Neural cell (in vitro differentiated cells): ENCODE data around the gene GLIS2. TPM values are rescaled to one million over a fixed set of nuclear protein-coding genes. Genes with fewer than 3 reads are reported as not detected.

ENCODE experiments used
- H2AFZ ChIP-seq: fragments of 200-600, 300-800 bp; sonication (generic), shearing (Covaris generic); 2 replicates; pipeline ENCODE4 v1.6.0; 2014; ENCODE audit warnings: low read depth, mild to moderate bottlenecking, antibody characterized with exemption, low read length, moderate library complexity
- H3F3A ChIP-seq: fragments of 200-600 bp; shearing (Covaris generic); 2 replicates; pipeline ENCODE4 v1.6.1; 2016; ENCODE audit warnings: mild to moderate bottlenecking, moderate library complexity, mixed read lengths, antibody characterized with exemption, low read length; ENCODE audit not compliant: insufficient read depth, poor library complexity, severe bottlenecking
- H3K27ac ChIP-seq: fragments of 200-600, 300-800 bp; sonication (generic), shearing (Covaris generic); 2 replicates; pipeline ENCODE4 v1.5.1; 2014; ENCODE audit warnings: mild to moderate bottlenecking, low read length, moderate library complexity
- H3K27me3 ChIP-seq: fragments of 300-800, 200-600 bp; sonication (generic), shearing (Covaris generic); 2 replicates; pipeline ENCODE4 v1.6.0; 2014; ENCODE audit warnings: mild to moderate bottlenecking, low read depth, low read length, moderate library complexity; ENCODE audit not compliant: insufficient read depth
- H3K36me3 ChIP-seq: fragments of 300-800, 200-600 bp; sonication (generic), shearing (Covaris generic); 2 replicates; pipeline ENCODE4 v1.5.1; 2014; ENCODE audit warnings: mild to moderate bottlenecking, antibody characterized with exemption, low read length, moderate library complexity; ENCODE audit not compliant: insufficient read depth
- H3K4me2 ChIP-seq: fragments of 300-800, 200-600 bp; sonication (generic), shearing (Covaris generic); 2 replicates; pipeline ENCODE4 v1.6.0; 2014; ENCODE audit warnings: mild to moderate bottlenecking, low read length
- H3K4me3 ChIP-seq: fragments of 300-800, 200-600 bp; sonication (generic), shearing (Covaris generic); 2 replicates; pipeline ENCODE4 v1.5.1; 2014; ENCODE audit warnings: mild to moderate bottlenecking, low read length, moderate library complexity
- H3K79me2 ChIP-seq: fragments of 200-600 bp; shearing (Covaris generic); replicated peaks from 2 replicates; pipeline ENCODE4 v1.6.0; 2014; ENCODE audit warnings: mild to moderate bottlenecking, low read length, moderate library complexity; ENCODE audit not compliant: insufficient read depth
- H3K9ac ChIP-seq: fragments of 300-800, 200-600 bp; sonication (generic), shearing (Covaris generic); 2 replicates; pipeline ENCODE4 v1.6.1; 2016; ENCODE audit warnings: mild to moderate bottlenecking, low read length, mixed read lengths
- H3K9me2 ChIP-seq: fragments of 200-600 bp; shearing (Covaris generic); 2 replicates; pipeline ENCODE4 v1.6.1; 2016; ENCODE audit warnings: mild to moderate bottlenecking, low read length, mixed read lengths; ENCODE audit not compliant: insufficient read depth
- H3K9me3 ChIP-seq: fragments of 200-600, 300-800 bp; sonication (generic), shearing (Covaris generic); 2 replicates; pipeline ENCODE4 v1.6.1; 2016; ENCODE audit warnings: mild to moderate bottlenecking, mixed run types, low read length, moderate library complexity, mixed read lengths
- H4K20me1 ChIP-seq: fragments of 200-600 bp; shearing (Covaris generic); 2 replicates; pipeline ENCODE4 v1.6.1; 2016; ENCODE audit warnings: mild to moderate bottlenecking, mixed run types; ENCODE audit not compliant: insufficient read depth
- EP300 ChIP-seq: fragments of 450-650 bp; conservative IDR thresholded peaks from 2 replicates; pipeline ENCODE4 v1.6.1; 2014; ENCODE audit warnings: antibody characterized with exemption, mild to moderate bottlenecking, moderate library complexity; ENCODE audit not compliant: poor library complexity, severe bottlenecking
- EZH2 ChIP-seq: fragments of 200-600, 300-800 bp; shearing (Covaris generic), sonication (generic); IDR thresholded peaks from 2 replicates; pipeline ENCODE4 v1.6.1; 2014; ENCODE audit warnings: antibody characterized with exemption, low read length, borderline replicate concordance, mild to moderate bottlenecking; ENCODE audit not compliant: insufficient read depth, poor library complexity, severe bottlenecking
- MXI1 ChIP-seq: fragments of 450-650 bp; conservative IDR thresholded peaks from 2 replicates; pipeline ENCODE4 v1.6.1; 2014; ENCODE audit warnings: antibody characterized with exemption, mild to moderate bottlenecking; ENCODE audit not compliant: poor library complexity, severe bottlenecking
- POLR2AphosphoS5 ChIP-seq: IDR thresholded peaks from 2 replicates; pipeline ENCODE4 v1.6.1; 2012
- RAD21 ChIP-seq: fragments of 450-650 bp; conservative IDR thresholded peaks from 2 replicates; pipeline ENCODE4 v1.6.1; 2014; ENCODE audit warnings: antibody characterized with exemption, mild to moderate bottlenecking, moderate library complexity
- SMC3 ChIP-seq: fragments of 450-650 bp; conservative IDR thresholded peaks from 2 replicates; pipeline ENCODE4 v1.6.1; 2014; ENCODE audit warnings: antibody characterized with exemption, mild to moderate bottlenecking, moderate library complexity; ENCODE audit not compliant: poor library complexity
- TAF1 ChIP-seq: IDR thresholded peaks from 2 replicates; pipeline ENCODE4 v1.6.1; 2012; ENCODE audit warnings: low read depth
- polyA plus RNA-seq: library from polyadenylated mRNA; depleted of rRNA; stranded (reverse); fragments of >200 nt; gene quantifications from 2 replicates; pipeline ENCODE4 v1.2.3, GENCODE V29; 2014
- TF ChIP-seq, protein P1 (sequence below): fragments of 450-650 bp; IDR thresholded peaks from 2 replicates; pipeline ENCODE4 v1.5.1; 2014; ENCODE audit warnings: antibody characterized with exemption, mild to moderate bottlenecking, moderate library complexity; ENCODE audit not compliant: poor library complexity, severe bottlenecking
- TF ChIP-seq, protein P2 (sequence below): IDR thresholded peaks from 2 replicates; pipeline ENCODE4 v1.6.1; 2012; ENCODE audit warnings: borderline replicate concordance

GLIS2 gene
- polyA plus RNA-seq, 1 donor from 2014 or later, result 2.6 TPM

DNA sequence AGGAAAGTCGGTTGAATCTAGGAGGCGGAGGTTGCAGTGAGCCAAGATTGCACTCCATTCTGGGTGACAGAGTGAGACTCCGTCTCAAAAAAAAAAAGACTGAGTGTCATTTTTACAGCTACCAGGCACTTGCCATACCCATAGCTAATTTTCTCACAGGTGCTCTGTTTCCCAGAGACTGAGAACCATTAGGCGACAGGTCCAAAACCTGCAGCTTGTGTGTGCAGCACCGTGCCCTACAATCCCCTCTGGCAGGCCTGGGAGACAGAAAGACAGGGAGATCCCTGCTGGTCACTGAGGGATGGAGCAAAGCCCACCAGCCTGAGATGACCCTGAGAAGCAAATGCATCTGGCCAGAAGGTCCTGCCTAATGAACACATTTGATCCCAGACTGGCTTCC lies 45.8 kb upstream of the GLIS2 start:
- H3F3A ChIP-seq, result no peaks in the 10 kb centered on the region
- H3K9ac ChIP-seq, result no peak overlapping the region
- H3K79me2 ChIP-seq, result peaks cover 16% of the 10 kb centered on the region
- no peaks in the 10 kb centered on the region for H3K36me3 ChIP-seq
- peak overlapping the region; percentile 97 for H3K4me3 ChIP-seq
- H3K9me2 ChIP-seq, result no peaks in the 10 kb centered on the region
- no peak overlapping the region for H3K27ac ChIP-seq
- H3K9me3 ChIP-seq, result no peaks in the 10 kb centered on the region
- H2AFZ ChIP-seq, result no peak overlapping the region
- no peaks in the 10 kb centered on the region for H3K27me3 ChIP-seq
- TF ChIP-seq POLR2AphosphoS5, result no peak
- no peak for TF ChIP-seq SMC3
- TF ChIP-seq TAF1, result no peak
- TF ChIP-seq, protein P1, sequence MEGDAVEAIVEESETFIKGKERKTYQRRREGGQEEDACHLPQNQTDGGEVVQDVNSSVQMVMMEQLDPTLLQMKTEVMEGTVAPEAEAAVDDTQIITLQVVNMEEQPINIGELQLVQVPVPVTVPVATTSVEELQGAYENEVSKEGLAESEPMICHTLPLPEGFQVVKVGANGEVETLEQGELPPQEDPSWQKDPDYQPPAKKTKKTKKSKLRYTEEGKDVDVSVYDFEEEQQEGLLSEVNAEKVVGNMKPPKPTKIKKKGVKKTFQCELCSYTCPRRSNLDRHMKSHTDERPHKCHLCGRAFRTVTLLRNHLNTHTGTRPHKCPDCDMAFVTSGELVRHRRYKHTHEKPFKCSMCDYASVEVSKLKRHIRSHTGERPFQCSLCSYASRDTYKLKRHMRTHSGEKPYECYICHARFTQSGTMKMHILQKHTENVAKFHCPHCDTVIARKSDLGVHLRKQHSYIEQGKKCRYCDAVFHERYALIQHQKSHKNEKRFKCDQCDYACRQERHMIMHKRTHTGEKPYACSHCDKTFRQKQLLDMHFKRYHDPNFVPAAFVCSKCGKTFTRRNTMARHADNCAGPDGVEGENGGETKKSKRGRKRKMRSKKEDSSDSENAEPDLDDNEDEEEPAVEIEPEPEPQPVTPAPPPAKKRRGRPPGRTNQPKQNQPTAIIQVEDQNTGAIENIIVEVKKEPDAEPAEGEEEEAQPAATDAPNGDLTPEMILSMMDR, result no peak
- TF ChIP-seq RAD21, result no peak
- no peak for TF ChIP-seq EZH2
- TF ChIP-seq, protein P2, sequence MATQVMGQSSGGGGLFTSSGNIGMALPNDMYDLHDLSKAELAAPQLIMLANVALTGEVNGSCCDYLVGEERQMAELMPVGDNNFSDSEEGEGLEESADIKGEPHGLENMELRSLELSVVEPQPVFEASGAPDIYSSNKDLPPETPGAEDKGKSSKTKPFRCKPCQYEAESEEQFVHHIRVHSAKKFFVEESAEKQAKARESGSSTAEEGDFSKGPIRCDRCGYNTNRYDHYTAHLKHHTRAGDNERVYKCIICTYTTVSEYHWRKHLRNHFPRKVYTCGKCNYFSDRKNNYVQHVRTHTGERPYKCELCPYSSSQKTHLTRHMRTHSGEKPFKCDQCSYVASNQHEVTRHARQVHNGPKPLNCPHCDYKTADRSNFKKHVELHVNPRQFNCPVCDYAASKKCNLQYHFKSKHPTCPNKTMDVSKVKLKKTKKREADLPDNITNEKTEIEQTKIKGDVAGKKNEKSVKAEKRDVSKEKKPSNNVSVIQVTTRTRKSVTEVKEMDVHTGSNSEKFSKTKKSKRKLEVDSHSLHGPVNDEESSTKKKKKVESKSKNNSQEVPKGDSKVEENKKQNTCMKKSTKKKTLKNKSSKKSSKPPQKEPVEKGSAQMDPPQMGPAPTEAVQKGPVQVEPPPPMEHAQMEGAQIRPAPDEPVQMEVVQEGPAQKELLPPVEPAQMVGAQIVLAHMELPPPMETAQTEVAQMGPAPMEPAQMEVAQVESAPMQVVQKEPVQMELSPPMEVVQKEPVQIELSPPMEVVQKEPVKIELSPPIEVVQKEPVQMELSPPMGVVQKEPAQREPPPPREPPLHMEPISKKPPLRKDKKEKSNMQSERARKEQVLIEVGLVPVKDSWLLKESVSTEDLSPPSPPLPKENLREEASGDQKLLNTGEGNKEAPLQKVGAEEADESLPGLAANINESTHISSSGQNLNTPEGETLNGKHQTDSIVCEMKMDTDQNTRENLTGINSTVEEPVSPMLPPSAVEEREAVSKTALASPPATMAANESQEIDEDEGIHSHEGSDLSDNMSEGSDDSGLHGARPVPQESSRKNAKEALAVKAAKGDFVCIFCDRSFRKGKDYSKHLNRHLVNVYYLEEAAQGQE, result no peak
- TF ChIP-seq EP300, result no peak
- no peak for TF ChIP-seq MXI1
- no peak overlapping the region for H3K4me2 ChIP-seq
- H4K20me1 ChIP-seq, result no peaks in the 10 kb centered on the region

DNA sequence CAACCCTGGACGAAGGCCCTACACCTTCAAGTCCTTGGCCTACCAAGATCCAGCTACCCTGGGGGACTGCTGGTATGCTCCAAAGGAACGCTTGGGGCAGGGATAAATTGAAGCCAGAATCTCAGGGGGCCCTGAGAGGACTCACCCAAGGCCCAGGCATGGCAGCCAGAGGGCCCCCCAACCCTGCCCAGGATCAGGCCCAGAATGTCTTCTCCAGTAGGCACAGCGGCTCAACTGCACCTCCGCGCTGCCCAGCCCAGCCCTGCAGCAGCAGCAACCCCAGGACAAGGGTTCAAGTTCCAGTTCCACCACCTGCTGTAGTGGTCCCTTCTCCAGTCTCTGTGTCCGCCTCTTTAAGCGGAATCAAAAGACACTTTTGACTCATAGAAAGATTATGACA lies 45.3 kb upstream of the GLIS2 start:
- Histone ChIP-seq H4K20me1 (no peaks in the 10 kb centered on the region), H2AFZ (no peak overlapping the region), H3K9me3 (no peaks in the 10 kb centered on the region), H3F3A (no peaks in the 10 kb centered on the region), H3K36me3 (no peaks in the 10 kb centered on the region), H3K27me3 (no peaks in the 10 kb centered on the region), H3K27ac (no peak overlapping the region), H3K4me2 (no peak overlapping the region), H3K79me2 (peaks cover 16% of the 10 kb centered on the region), H3K9ac (no peak overlapping the region), H3K4me3 (peak overlapping the region; percentile 97), H3K9me2 (no peaks in the 10 kb centered on the region)
- TF ChIP-seq, protein P2, result no peak
- TF ChIP-seq EP300 (no peak), SMC3 (no peak), EZH2 (no peak), TAF1 (no peak), RAD21 (no peak), MXI1 (no peak), POLR2AphosphoS5 (no peak)
- TF ChIP-seq, protein P1, result no peak
